HEK293 (cell line): ENCODE data around the gene FBXO34.

Experiments
- CTCF ChIA-PET: fragments of 350-600 bp; formaldehyde crosslinking; extraction: SDS; loops from one replicate; lab custom pipeline; 2021; ENCODE audit warnings: antibody characterized with exemption; lab: Yijun Ruan, JAX
- POLR2A ChIA-PET: fragments of 300-600 bp; formaldehyde crosslinking; extraction: SDS; loops from one replicate; lab custom pipeline; 2020; ENCODE audit warnings: antibody characterized with exemption, inconsistent platforms; lab: Yijun Ruan, JAX
- H3K27ac ChIP-seq: fragments of 200-500 bp; sonication (Bioruptor generic); 2 replicates; pipeline ENCODE4 v1.5.1; 2014; ENCODE audit warnings: low read depth, low read length, control low read depth, inconsistent platforms; ENCODE audit errors: extremely low read depth
- H3K36me3 ChIP-seq, 2 experiments: fragments of 200-500 bp in 1 of 2; sonication (Bioruptor generic) in 1 of 2; 1 replicate in 1 of 2; 2 replicates in 1 of 2; pipeline ENCODE4 v1.5.1; 2014 to 2017; ENCODE audit warnings: inconsistent platforms in 2 of 2, low read length in 2 of 2; ENCODE audit not compliant: control insufficient read depth in 2 of 2, insufficient read depth in 1 of 2
- H3K4me1 ChIP-seq: fragments of 200-500 bp; sonication (Bioruptor generic); 2 replicates; pipeline ENCODE4 v1.5.1; 2014; ENCODE audit warnings: mild to moderate bottlenecking, low read length, inconsistent platforms; ENCODE audit not compliant: control insufficient read depth, insufficient read depth
- H3K4me3 ChIP-seq: 2 replicates; pipeline ENCODE4 v1.5.1; 2011; ENCODE audit warnings: low read depth, mild to moderate bottlenecking, control low read depth, low read length, moderate library complexity
- H3K9me3 ChIP-seq: fragments of 200-500 bp; sonication (Bioruptor generic); 2 replicates; pipeline ENCODE4 v1.5.1; 2014; ENCODE audit warnings: low read depth, low read length, inconsistent platforms; ENCODE audit not compliant: control insufficient read depth, insufficient read depth
- IKZF3 ChIP-seq: fragments of 450-650 bp; IDR thresholded peaks from 2 replicates; pipeline ENCODE4 v1.5.0; 2018; ENCODE audit warnings: missing biosample characterization, mild to moderate bottlenecking, missing genetic modification characterization, moderate library complexity
- KLF8 ChIP-seq: fragments of 450-650 bp; formaldehyde crosslinking; IDR thresholded peaks from 2 replicates; pipeline ENCODE4 v1.5.1; 2016; ENCODE audit warnings: missing biosample characterization, missing genetic modification characterization
- KLF9 ChIP-seq: fragments of 450-650 bp; formaldehyde crosslinking; IDR thresholded peaks from 2 replicates; pipeline ENCODE4 v1.5.1; 2016; ENCODE audit warnings: missing biosample characterization, missing genetic modification characterization, low read depth
- SP2 ChIP-seq: fragments of 450-650 bp; formaldehyde crosslinking; IDR thresholded peaks from 2 replicates; pipeline ENCODE4 v1.5.1; 2016; ENCODE audit warnings: missing biosample characterization, missing genetic modification characterization
- ZFP37 ChIP-seq: fragments of 450-650 bp; formaldehyde crosslinking; IDR thresholded peaks from 2 replicates; pipeline ENCODE4 v1.5.1; 2016; ENCODE audit warnings: missing biosample characterization, missing genetic modification characterization
- ZIC2 ChIP-seq: fragments of 450-650 bp; formaldehyde crosslinking; IDR thresholded peaks from 2 replicates; pipeline ENCODE4 v1.5.1; 2016; ENCODE audit warnings: missing biosample characterization, missing genetic modification characterization
- ZNF174 ChIP-seq: fragments of 450-650 bp; formaldehyde crosslinking; IDR thresholded peaks from 2 replicates; pipeline ENCODE4 v1.5.0; 2017; ENCODE audit warnings: missing biosample characterization, mild to moderate bottlenecking, missing genetic modification characterization
- ZNF24 ChIP-seq: fragments of 450-650 bp; formaldehyde crosslinking; IDR thresholded peaks from 2 replicates; pipeline ENCODE4 v1.5.1; 2016; ENCODE audit warnings: missing biosample characterization, missing genetic modification characterization
- ZNF366 ChIP-seq: fragments of 450-650 bp; formaldehyde crosslinking; conservative IDR thresholded peaks from 2 replicates; pipeline ENCODE4 v1.5.1; 2016; ENCODE audit warnings: missing biosample characterization, missing genetic modification characterization
- ZNF585B ChIP-seq: fragments of 450-650 bp; formaldehyde crosslinking; IDR thresholded peaks from 2 replicates; pipeline ENCODE4 v1.5.1; 2016; ENCODE audit warnings: missing biosample characterization, missing genetic modification characterization
- ZNF629 ChIP-seq: fragments of 450-650 bp; formaldehyde crosslinking; IDR thresholded peaks from 2 replicates; pipeline ENCODE4 v1.5.1; 2017; ENCODE audit warnings: missing biosample characterization, missing genetic modification characterization
- ZNF654 ChIP-seq: fragments of 450-650 bp; formaldehyde crosslinking; IDR thresholded peaks from 2 replicates; pipeline ENCODE4 v1.5.1; 2016; ENCODE audit warnings: low read depth, missing biosample characterization, missing genetic modification characterization
- ZNF76 ChIP-seq: fragments of 450-650 bp; formaldehyde crosslinking; IDR thresholded peaks from 2 replicates; pipeline ENCODE4; 2016; ENCODE audit warnings: low read depth, missing biosample characterization, missing genetic modification characterization, borderline replicate concordance
- TF ChIP-seq, protein P1 (sequence below): sonication (generic); formaldehyde crosslinking; IDR thresholded peaks from 2 replicates; pipeline ENCODE4 v1.8.1; 2022; ENCODE audit warnings: mild to moderate bottlenecking, moderate library complexity, missing genetic modification reagents
- TF ChIP-seq, protein P2 (sequence below): fragments of 450-650 bp; formaldehyde crosslinking; IDR thresholded peaks from 2 replicates; pipeline ENCODE4 v1.5.1; 2016; ENCODE audit warnings: missing biosample characterization, missing genetic modification characterization
- TF ChIP-seq, protein P3 (sequence below): fragments of 450-650 bp; formaldehyde crosslinking; IDR thresholded peaks from 2 replicates; pipeline ENCODE4 v1.5.1; 2016; ENCODE audit warnings: missing biosample characterization, missing genetic modification characterization
- TF ChIP-seq, protein P4 (sequence below): fragments of 450-650 bp; formaldehyde crosslinking; IDR thresholded peaks from 2 replicates; pipeline ENCODE4 v1.5.1; 2016; ENCODE audit warnings: missing biosample characterization, missing genetic modification characterization

FBXO34 gene

DNA sequence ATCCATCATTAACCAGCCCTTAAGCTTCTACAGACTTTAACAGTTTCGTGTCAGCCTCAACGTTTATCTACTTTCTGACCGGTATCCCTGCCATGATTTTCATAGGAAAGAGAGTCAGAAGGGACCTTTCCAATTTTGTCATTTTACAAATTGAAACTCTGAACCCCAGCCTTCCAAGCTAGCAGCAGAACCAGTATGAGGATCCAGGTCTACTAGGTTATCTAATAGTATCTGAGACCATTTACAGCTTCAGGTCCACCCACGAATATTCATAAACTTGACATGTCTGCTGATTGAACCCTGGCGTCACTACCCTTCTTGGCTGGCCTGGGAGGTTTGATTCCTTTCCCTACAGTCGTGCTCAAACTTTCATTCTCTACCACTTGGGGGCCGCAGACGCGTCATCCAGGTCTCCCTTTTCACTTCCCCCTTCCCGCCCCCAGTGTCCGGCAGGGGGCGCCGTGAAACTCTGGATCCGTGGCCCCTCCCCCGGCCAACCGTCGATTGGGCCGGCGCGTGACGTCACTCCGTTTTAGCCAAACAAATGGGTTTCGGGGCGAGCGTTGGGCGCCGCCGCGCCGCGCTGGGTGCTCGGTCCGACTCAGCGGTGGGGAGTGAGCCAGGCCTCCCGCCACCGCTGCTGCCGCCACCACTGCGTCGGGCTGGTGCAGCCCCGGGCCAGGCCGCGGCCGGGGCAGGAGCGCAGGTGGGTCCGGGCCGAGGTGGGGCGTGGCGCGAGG, at the start of gene FBXO34 (continued):
- TF ChIP-seq, protein P1, sequence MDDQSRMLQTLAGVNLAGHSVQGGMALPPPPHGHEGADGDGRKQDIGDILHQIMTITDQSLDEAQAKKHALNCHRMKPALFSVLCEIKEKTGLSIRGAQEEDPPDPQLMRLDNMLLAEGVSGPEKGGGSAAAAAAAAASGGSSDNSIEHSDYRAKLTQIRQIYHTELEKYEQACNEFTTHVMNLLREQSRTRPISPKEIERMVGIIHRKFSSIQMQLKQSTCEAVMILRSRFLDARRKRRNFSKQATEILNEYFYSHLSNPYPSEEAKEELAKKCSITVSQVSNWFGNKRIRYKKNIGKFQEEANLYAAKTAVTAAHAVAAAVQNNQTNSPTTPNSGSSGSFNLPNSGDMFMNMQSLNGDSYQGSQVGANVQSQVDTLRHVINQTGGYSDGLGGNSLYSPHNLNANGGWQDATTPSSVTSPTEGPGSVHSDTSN: peak; percentile 42
- TF ChIP-seq, protein P2, sequence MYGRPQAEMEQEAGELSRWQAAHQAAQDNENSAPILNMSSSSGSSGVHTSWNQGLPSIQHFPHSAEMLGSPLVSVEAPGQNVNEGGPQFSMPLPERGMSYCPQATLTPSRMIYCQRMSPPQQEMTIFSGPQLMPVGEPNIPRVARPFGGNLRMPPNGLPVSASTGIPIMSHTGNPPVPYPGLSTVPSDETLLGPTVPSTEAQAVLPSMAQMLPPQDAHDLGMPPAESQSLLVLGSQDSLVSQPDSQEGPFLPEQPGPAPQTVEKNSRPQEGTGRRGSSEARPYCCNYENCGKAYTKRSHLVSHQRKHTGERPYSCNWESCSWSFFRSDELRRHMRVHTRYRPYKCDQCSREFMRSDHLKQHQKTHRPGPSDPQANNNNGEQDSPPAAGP (tag by site-specific recombination): peak; percentile 77
- TF ChIP-seq KLF9 (tag by site-specific recombination) (peak; percentile 28; the same call in 1 of the 2 replicates), ZNF629 (peak; percentile 98), KLF8 (tag by site-specific recombination) (peak; percentile 65; the same call in 1 of the 2 replicates), ZFP37 (0 out of 2 replicates have a peak, but pooled peaks have one; percentile 56), ZNF585B (tag by site-specific recombination) (no peak), ZNF654 (tag by site-specific recombination) (peak; percentile 52), IKZF3 (tag by site-specific recombination) (peak; percentile 32; the same call in 1 of the 2 replicates), ZNF76 (tag by site-specific recombination) (peak; percentile 45; the same call in 1 of the 2 replicates), ZNF366 (tag by site-specific recombination) (peak; percentile 43; the same call in 1 of the 2 replicates), SP2 (tag by site-specific recombination) (peak; percentile 65), ZNF24 (tag by site-specific recombination) (0 out of 2 replicates have a peak, but pooled peaks have one; percentile 35)
- TF ChIP-seq, protein P3, sequence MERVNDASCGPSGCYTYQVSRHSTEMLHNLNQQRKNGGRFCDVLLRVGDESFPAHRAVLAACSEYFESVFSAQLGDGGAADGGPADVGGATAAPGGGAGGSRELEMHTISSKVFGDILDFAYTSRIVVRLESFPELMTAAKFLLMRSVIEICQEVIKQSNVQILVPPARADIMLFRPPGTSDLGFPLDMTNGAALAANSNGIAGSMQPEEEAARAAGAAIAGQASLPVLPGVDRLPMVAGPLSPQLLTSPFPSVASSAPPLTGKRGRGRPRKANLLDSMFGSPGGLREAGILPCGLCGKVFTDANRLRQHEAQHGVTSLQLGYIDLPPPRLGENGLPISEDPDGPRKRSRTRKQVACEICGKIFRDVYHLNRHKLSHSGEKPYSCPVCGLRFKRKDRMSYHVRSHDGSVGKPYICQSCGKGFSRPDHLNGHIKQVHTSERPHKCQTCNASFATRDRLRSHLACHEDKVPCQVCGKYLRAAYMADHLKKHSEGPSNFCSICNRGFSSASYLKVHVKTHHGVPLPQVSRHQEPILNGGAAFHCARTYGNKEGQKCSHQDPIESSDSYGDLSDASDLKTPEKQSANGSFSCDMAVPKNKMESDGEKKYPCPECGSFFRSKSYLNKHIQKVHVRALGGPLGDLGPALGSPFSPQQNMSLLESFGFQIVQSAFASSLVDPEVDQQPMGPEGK (tag by site-specific recombination): peak; percentile 97
- TF ChIP-seq, protein P4, sequence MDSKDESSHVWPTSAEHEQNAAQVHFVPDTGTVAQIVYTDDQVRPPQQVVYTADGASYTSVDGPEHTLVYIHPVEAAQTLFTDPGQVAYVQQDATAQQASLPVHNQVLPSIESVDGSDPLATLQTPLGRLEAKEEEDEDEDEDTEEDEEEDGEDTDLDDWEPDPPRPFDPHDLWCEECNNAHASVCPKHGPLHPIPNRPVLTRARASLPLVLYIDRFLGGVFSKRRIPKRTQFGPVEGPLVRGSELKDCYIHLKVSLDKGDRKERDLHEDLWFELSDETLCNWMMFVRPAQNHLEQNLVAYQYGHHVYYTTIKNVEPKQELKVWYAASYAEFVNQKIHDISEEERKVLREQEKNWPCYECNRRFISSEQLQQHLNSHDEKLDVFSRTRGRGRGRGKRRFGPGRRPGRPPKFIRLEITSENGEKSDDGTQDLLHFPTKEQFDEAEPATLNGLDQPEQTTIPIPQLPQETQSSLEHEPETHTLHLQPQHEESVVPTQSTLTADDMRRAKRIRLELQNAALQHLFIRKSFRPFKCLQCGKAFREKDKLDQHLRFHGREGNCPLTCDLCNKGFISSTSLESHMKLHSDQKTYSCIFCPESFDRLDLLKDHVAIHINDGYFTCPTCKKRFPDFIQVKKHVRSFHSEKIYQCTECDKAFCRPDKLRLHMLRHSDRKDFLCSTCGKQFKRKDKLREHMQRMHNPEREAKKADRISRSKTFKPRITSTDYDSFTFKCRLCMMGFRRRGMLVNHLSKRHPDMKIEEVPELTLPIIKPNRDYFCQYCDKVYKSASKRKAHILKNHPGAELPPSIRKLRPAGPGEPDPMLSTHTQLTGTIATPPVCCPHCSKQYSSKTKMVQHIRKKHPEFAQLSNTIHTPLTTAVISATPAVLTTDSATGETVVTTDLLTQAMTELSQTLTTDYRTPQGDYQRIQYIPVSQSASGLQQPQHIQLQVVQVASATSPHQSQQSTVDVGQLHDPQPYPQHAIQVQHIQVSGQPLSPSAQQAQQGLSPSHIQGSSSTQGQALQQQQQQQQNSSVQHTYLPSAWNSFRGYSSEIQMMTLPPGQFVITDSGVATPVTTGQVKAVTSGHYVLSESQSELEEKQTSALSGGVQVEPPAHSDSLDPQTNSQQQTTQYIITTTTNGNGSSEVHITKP (tag by site-specific recombination): peak; percentile 90

DNA sequence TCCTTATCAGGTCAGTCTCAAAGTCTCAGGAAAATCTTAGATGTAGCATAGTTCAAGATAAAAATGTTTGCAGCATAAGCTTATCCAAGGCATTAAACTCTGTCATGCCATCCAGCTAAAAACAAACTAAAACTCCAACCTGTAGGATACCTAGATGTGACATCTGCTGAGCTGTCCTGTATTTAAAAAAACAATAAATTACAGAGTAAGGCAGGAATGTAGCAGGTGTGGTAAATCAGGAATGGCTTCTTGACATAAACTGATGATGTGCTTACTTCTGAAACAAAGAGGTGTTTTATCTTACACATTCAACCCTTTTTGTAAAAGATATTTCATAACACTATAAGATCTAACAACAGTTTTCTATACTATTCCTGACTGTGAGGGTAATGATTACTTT, 49.3 kb upstream of the FBXO34 start:
- ChIA-PET CTCF (no interaction called here), POLR2A (no interaction called here)
- Histone ChIP-seq H3K9me3 (no peaks in the 10 kb centered on the region), H3K27ac (no peak overlapping the region), H3K4me3 (no peak overlapping the region), H3K4me1 (no peaks in the 10 kb centered on the region), H3K36me3 (no peaks in the 10 kb centered on the region)
- TF ChIP-seq ZIC2 (tag by site-specific recombination) (no peak), ZNF174 (tag by site-specific recombination) (no peak), KLF8 (tag by site-specific recombination) (no peak)
